ENCODE measurements around the gene HTR2A. TPM values are rescaled to one million over a fixed set of nuclear protein-coding genes. Genes with fewer than 3 reads are reported as not detected.

HTR2A gene
- total RNA-seq, 5 donors from 2014 or later (not counting 1 experiment from before 2014, with no cell fraction given) = not detected

DNA sequence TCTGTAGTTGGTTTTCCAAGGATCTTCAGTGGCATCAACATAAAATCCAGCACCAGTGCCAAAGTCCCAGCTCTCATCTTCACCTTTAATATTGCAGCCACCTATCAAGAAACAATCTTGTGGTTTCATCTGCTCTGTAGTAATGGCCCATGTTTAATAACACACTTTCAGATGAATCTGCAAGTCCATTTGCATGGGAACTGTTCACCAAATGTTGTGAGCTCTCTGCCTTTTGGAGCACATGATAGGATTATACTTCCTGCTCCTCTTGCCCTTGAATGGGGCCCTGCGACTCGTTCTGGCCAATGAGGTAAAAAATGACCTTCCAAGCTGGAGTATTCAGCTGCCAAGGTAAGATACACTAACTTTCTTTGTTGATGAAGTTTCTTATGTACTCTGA lies 114.2 kb downstream of the HTR2A start:
- CTCF ChIA-PET = no interaction called here
- H3K9me3 Mint-ChIP-seq = no peaks in the 10 kb centered on the region
- peaks cover 2 to 3% (median 3%) of the 10 kb centered on the region in 3 donors for H3K4me1 Mint-ChIP-seq
- DNase-seq = no peak
- H3K4me3 Mint-ChIP-seq = no peak overlapping the region
- no peaks in the 10 kb centered on the region for H3K4me1 ChIP-seq (ENCODE audit: control insufficient read depth in 1 of 2, extremely low read depth in 1 of 2, insufficient read depth in 2 of 2, low read length in 2 of 2)
- H3K36me3 ChIP-seq (ENCODE audit: control insufficient read depth in 2 of 2, extremely low read depth in 1 of 2, insufficient read depth in 1 of 2, low read length in 1 of 2) = peaks cover 0 to 69% of the 10 kb centered on the region in 2 donors
- POLR2A ChIA-PET = no interaction called here
- WGBS (ENCODE audit: insufficient coverage) = no CpG with 5 or more reads among the region's 2 CpGs
- no peak overlapping the region for H3K4me3 ChIP-seq (ENCODE audit: control insufficient read depth in 1 of 2, extremely low read depth in 1 of 2, low read length in 1 of 2)
- no peaks in the 10 kb centered on the region for H3K27me3 ChIP-seq (replicated peaks in 1 of 2; ENCODE audit: control insufficient read depth in 2 of 2, extremely low read depth in 1 of 2, insufficient read depth in 2 of 2, low read length in 1 of 2)
- no peak for ATAC-seq (replicated peaks in 1 of 4)
- no peak overlapping the region for H3K27ac ChIP-seq (ENCODE audit: low read length)
- no peaks in the 10 kb centered on the region for H3K9me3 ChIP-seq
- H3K36me3 Mint-ChIP-seq = peaks cover 55% of the 10 kb centered on the region
- no peaks in the 10 kb centered on the region for H3K27me3 Mint-ChIP-seq
- H3K27ac Mint-ChIP-seq = no peak overlapping the region

DNA sequence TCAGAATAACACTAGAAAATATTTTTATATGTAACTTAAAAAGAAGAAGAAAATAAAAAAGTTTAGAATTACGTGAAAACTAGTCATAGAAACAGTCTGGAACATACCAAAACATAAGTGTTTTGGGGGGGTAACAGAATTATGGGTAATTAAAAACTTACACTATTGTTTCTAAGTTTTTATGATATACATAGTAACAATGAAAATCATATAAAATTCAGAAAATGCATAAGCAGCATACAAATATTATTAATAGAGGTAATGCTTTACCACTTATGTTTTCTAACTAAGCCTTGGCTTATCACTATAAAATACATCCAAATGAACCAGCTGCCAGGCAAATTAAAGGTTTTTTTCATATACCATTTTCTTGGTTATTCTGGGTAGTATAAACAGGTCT lies 114.8 kb downstream of the HTR2A start:
- no peaks in the 10 kb centered on the region for H3K27me3 ChIP-seq (replicated peaks in 1 of 2; ENCODE audit: control insufficient read depth in 2 of 2, extremely low read depth in 1 of 2, insufficient read depth in 2 of 2, low read length in 1 of 2)
- DNase-seq (no peak), ATAC-seq (replicated peaks in 1 of 4) (no peak)
- no peaks in the 10 kb centered on the region for H3K27me3 Mint-ChIP-seq
- H3K4me3 Mint-ChIP-seq = no peak overlapping the region
- no peaks in the 10 kb centered on the region for H3K9me3 Mint-ChIP-seq
- H3K27ac ChIP-seq (ENCODE audit: low read length) = no peak overlapping the region
- no peaks in the 10 kb centered on the region for H3K4me1 ChIP-seq (ENCODE audit: control insufficient read depth in 1 of 2, extremely low read depth in 1 of 2, insufficient read depth in 2 of 2, low read length in 2 of 2)
- peaks cover 0 to 2% (median 0%) of the 10 kb centered on the region in 3 donors for H3K4me1 Mint-ChIP-seq
- no CpG with 5 or more reads among the region's 1 CpG for WGBS (ENCODE audit: insufficient coverage)
- ChIA-PET POLR2A (no interaction called here), CTCF (no interaction called here)
- H3K36me3 ChIP-seq (ENCODE audit: control insufficient read depth in 2 of 2, extremely low read depth in 1 of 2, insufficient read depth in 1 of 2, low read length in 1 of 2) = peaks cover 0 to 73% of the 10 kb centered on the region in 2 donors
- no peak overlapping the region for H3K4me3 ChIP-seq (ENCODE audit: control insufficient read depth in 1 of 2, extremely low read depth in 1 of 2, low read length in 1 of 2)
- H3K9me3 ChIP-seq = no peaks in the 10 kb centered on the region
- H3K27ac Mint-ChIP-seq = no peak overlapping the region
- H3K36me3 Mint-ChIP-seq = peaks cover 58% of the 10 kb centered on the region

Other genes starting within 250 kb of the HTR2A start
- gene ESD, start 99.9 kb downstream of the HTR2A start, total RNA-seq = 10 to 100 TPM; 32.4 to 52.1 (median 44.6) TPM

Measured in T-cell (primary cell).